ENCODE data around the gene IZUMO2.
A peak's percentile ranks its signal among the peaks of the same experiment; 100 is the strongest.

The IZUMO2 gene

DNA sequence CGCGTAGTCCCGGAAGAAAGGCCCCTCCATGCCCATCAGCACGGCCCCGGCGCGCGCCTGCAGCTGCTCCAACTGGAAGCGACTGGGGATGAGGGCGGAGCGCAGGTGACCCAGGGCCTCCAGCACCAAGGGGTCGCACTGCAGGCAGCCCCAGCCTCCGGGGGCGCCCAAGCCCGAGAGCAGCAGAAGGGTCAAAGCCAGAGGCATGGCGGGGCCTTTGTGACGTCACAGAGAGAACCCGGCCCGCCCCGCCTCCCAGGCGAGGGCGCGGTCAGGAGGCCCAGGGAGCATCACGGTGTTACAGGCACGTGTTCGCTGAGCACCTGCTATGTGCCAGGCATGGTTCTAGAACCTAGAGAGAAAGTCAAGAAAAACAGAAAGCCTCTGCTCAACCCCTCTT is at the start of gene IZUMO2:
Gene IZUMO2 (minus strand): TSS at position 294 of the 400 bp plus-strand sequence. CDS start 87 bp downstream, at position 207.
- DNase-seq, result no peak

DNA sequence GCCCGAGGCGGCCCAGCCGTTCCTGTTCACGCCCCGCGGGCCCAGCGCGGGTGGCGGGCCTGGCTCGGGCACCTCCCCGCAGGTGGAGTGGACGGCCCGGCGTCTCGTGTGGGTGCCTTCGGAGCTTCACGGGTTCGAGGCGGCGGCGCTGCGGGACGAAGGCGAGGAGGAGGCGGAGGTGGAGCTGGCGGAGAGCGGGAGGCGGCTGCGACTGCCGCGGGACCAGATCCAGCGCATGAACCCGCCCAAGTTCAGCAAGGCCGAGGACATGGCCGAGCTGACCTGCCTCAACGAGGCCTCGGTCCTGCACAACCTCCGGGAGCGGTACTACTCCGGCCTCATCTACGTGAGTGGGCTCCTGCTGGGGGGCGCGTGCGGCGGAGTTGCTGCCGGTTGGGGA is 47.3 kb upstream of the IZUMO2 start:
- DNase-seq, result no peak

DNA sequence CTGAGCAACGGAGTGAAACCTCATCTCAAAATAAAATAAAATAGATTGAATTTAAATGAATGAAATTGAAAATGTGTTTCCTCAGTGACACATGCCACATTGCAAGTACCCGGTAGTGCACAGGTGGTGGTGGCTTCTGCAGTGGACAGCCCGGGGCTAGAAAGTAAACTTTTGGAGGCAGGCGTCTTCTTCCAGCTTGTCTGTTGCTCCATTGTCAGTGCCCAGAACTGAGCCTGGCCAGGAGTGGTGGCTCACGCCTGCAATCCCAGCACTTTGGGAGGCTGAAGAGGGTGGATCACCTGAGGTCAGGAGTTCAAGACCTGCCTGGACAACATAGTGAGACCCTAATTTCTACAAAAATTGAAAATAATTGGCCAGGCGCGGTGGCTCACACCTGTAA is 46.0 kb upstream of the IZUMO2 start:
- no peak for DNase-seq

DNA sequence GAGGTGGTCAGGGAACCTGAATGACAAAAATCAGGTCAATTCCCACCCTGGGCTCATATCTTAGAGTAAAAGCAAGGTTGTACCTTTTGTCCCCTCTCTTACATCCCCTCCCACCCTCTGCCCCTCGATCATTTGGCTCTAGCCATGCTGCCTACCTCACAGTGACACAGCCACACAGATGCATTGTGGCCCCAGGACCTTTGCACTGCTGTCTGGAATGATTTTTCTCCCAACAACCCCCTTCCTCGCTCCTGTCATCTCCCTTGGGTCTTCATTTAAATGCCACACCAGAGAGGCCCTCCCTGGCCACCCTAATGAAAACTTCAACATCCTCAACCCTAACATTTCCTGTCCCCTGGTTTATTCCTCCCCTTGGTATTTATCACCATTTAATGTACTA is 44.6 kb upstream of the IZUMO2 start:
- DNase-seq, result no peak

DNA sequence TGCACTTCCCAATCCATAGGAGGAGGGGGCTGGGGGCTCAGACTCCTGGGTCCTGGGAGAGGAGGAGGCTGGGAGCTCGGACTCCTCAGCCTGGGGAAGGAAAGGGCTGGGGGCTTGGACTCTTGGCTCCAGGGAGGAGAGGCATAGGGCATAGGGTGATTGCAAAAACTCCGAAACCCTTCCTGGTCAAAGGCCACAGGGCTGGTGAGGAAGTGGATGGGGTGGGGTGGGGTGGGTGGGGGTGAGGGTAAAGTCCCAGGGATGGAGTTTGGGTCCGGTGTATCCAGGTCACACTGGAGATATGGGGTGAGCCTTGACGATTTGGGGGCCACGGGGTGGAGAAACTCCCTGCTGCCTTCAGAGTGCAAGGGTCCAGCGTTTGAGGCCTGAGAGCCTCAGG is 43.1 kb upstream of the IZUMO2 start:
- DNase-seq, result no peak

DNA sequence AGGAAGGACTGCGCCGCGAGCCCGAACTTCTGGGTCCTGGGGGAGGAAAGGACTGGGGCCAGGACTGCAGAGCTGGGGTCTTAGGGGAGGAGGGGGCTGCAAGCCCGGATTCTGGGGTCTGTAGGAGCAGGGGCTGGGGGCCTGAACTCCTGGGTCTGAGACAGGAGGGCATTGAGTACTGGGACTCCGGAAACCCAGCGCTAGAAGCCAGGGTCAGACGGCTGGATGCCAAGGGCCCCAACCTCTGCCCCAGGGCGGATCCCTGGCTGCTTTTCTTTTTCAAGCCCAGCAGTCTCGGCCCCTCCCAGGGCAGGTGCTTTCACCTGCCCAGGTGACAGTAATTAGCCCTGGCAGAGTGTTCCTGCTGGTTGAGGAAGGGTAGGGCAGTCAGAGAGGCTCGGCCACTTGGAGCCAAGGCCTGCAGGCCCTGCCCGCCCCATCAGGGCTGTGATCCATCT is 42.6 kb upstream of the IZUMO2 start:
- DNase-seq, result no peak

DNA sequence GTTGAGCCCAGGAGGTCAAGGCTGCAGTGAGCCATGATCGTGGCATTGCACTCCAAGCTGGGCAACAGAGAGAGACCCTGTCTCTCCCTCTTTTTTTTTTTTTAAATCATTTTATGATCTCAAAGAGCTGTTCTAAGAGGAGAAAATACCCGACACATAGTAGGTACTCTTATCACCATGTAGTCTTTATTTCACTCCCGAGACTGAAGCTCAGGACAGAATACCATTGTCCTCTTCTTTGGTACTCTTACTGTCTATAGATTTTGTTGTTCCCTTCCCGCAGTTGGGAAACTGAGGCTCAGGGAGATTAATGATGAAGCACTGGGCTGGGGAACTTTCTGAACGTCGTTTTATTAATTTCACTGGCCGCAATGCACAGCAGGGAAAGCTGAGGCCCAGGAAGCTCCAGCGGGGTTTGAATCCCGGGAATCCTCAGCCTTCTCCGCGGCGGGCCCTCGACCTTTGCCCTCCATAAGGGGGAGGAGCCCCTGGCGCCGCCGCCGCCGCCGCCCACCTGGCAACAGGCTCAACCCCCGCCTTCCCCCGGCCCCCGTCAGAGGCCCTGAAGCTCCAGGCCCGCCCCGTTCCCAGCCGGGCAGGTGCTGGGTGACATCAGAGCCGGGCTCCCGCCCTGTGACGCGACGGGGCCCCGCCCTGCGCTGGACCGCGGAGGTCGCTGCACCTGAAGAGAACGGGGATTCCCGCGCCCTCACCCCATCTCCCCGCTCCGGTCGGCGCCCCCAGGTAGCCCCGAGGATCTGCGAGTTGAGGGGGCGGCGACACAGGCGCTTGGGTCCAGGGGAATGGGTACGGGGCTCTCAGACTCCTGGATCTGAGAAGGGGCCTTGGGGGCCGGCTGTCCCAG is 42.0 kb upstream of the IZUMO2 start:
- no peak for DNase-seq

DNA sequence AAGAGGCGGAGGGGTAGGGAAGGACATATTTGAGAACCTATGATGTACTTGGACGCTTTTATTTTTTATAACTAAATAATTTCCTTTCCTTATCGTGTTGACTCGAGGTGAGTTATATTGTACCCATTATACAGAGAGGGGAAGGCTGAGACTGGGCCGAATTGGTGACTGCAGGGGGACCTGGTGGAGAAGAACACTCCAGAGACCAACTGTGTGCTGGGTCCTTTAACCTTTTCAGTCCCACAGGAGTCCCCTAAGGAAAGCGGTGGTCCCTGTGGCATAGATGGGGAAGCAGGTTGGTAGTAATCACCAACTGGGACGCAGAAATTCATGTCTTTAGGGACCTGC is 41.0 kb upstream of the IZUMO2 start:
- no peak for DNase-seq

DNA sequence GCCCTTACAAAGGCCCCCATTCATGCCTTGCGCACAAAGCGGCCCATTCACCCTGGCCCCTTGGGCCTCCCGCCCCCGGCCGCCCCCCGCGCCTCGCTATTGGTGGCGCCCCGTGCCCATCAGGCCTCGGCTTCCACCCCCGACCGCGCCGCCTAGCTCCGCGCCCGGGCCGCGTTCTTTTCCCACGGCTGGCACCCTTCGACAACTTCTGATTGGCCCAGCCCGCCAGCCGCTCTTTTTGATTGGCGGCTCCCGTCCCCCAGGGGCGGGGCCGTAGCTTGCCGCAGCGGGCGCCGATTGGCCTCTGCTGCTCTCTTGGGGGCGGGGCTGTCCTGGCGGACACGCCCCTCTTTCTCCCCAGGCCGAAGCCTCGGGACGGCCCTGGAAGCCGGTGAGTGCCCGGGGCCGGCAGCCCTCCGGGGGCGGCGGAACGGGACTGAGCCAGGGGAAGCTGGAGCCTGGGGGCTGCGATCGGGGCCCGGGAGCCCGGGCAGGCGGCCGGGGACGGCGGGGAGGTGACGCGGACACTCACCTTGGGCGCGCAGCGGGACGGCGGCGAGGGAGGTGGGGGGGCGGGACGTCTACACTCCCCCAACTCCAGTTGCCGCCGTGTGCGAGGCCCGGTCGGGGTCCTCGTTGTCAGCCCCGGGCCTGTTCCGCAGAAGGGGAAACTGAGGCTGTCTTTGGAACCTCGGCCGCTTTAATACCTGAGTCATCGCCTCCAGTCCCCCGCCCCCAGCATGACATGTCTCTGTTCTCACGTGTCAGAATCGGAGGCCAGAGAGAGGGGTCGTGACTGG is 40.4 kb upstream of the IZUMO2 start, which contains the start of gene MYH14:
Gene MYH14 (plus strand): TSS at position 342 of the 800 bp plus-strand sequence. CDS start 6,744 bp downstream, outside the sequence.
- DNase-seq, result no peak

DNA sequence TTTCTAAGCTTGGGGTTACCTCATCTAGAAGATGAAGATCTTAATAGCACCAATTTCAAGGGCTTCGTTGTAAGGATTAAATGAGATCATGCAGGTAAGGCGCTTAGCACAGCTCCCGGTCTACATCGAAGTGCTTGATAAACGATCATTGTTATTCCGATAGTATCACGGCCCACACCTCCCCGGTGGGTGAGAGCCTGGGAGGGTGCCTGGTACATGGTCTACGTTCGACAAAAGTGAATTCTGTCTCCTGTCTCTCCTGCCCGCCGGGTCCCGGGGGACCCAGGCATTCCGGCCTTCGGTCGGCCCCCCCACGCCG is 39.8 kb upstream of the IZUMO2 start:
- no peak for DNase-seq

DNA sequence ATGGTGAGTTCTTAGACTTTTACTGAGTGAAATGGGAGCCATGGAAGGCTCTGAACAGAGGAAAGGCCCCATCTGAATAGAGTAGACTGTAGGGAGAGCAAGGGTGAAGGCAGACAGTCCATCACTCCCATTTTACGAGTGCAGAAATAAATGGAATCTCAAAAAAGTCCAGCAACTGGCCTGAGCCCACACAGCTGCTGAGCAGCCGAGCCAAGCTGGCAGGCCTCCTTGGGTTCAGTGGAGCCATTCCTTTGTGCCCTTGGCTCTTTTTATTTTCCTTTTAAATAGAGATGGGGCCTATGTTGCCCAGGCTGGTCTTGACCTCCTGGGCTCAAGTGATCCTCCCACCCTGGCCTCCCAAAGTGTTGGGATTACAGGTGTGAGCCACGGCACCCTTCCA is 39.3 kb upstream of the IZUMO2 start:
- DNase-seq, result no peak

DNA sequence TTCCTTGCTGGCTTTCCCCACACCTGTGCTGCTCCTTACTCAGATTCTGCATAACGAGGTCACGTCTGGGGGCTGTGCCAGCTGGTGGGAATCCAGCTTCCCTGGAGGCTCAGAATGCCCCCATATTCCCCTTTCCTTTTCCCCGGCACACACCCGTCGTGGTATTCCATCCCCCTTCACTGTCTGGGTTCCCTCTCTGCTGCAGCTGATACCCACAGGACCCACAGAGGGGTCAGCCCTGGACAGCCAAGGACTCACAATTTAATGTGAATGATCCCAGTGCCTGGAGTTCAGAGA is 36.1 kb upstream of the IZUMO2 start:
- no peak for DNase-seq

DNA sequence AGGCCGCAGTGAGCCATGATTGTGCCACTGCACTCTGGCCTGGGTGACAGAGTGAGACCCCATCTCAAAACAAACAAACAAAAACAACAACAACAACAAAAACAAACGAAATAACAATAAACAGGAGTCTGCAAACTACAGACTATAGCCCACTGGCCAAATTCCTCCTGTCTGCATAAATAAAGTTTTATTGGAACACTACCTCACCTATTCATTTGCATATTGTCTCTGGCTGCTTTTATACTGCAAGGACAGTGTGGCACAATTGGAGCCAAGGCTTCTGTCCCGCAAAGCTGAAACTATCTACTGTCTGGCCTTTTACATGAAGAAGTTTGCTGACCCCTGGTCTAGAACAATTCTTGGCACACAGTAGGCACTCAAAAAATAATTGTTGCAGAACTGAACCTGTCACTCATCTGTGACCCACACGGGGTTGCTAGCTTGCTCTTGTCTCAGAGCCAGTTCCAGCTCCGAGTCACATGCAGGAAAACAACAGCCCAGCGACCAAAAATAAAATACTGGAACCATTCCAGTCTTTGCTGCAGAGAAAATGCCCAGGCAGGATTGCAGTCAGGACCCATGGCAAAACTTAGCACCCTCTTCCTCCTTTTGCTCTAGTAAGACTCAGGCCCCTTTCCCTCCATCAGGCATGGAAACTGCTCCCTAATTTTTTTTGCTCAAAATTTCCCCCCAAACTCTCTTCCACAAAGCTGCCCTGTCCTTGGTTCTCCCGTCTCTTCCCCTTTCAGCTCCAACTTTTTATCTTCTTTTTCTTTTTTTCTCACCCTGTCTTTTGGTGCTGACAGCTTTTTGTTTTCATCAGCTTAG is 35.6 kb upstream of the IZUMO2 start:
- DNase-seq, result no peak

DNA sequence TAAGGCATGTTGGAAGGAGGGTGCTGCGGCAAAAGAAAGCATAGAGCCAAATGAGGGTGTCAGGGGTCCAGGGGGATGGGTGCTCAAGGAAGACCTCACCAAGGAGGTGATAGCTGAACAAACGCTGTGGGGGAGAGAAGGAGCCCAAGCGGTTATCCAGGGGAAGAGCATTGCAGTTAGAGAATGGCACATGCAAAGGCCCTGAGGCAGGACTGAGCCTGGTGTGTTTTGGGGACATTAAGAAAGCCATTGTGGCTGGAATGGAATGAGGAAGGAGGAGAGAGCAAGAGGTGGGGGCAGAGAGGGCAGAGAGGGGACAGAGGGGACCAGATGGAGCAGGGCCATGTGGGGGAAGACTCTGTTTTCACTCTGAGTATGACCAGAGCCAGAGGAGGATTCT is 34.3 kb upstream of the IZUMO2 start:
- DNase-seq, result no peak

DNA sequence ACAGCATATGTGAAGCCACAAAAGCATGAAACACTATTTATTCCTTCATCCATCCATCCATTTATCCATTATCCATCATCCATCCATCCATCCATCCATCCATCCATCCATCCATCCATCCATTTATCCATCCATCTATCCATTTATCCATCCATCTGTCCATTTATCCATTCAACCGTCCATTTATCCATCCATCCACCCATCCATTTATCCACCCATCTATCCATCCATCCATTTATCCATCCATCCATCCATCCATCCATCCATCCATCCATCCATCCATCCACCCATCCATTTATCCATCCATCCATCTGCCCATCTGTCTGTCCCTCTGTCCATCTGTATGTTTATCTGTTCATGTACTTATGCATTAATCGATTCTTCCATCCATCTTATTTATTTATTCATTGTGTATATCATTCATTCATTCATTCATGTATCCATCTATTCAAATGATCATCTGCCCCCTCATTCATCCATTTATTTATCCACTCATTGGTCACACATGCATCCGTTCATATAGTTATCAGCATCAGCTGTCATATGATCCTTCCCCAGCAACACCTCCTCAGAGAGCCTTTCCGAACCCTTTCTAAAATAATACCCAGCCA is 33.3 kb upstream of the IZUMO2 start:
- DNase-seq, result no peak

DNA sequence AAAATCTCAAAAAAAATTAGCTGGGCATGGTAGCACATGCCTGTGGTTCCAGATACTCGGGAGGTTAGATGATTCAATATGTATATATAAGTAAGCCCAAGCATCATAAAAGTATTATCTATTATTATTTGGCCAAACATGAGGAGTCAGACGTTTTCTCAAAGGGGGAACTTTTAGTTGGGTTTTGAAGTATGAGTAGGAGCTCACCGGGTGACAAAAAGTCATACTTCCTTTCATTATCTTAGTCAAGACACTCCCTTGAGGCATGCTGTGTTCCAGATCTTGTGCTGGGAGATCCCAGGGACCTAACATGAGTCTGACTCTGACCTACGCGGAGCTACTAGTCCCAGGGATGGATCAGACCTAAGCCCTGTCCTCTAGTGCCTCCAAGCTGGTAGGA is 32.1 kb upstream of the IZUMO2 start:
- no peak for DNase-seq

DNA sequence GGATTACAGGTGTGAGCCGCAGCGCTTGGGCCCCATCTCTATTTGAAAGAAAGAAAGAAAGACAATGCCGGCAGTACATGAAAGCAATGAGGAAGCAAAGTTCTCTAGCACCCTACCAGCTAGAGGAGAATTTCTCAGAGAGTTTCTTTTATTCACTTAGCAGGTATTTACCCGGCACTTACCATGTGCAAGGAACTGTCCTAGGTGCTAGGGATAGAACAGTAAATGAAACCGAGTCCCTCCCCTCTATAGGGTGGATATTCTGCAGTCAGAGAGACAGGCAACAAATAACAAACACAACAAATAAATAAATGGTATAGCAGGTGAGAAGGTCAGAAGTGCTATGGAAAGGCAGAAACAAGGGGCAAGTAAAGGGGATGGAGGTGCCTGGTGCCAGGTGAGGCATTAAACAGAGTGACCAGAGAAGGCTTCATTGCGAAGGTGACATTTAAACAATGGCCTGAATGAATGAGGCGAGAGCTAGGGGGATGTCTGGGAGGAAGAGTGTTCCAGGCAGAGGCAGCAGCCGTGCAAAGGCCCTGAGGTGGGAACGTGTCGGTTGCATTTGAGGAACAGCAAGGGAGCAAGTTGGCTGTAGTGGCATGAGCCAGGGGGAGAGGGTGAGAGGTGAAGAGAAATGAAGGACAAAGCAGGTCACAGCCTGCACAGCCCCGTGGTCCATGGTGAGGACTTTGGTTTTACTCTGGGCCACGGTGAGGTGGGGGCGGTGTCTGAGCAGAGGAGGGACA is 29.6 kb upstream of the IZUMO2 start:
- no peak for DNase-seq

DNA sequence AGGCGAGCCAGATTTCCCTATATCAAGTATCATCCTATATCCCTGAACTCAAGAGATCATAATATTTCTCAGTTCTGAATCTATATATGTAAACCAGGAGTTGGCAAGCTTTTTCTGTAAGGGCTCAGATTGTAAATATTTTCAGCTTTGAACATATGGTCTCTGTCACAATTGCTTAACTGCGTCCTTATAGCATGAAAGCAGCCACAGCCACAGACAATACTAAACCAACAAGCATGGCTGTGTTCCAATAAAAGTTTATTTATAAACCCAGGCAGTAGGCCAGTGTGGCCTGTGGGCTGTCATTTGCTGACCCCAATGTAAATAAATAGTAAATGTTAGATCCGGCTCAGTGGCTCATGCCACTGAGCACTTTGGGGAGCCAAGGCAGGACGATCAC is 28.1 kb upstream of the IZUMO2 start:
- DNase-seq, result no peak

DNA sequence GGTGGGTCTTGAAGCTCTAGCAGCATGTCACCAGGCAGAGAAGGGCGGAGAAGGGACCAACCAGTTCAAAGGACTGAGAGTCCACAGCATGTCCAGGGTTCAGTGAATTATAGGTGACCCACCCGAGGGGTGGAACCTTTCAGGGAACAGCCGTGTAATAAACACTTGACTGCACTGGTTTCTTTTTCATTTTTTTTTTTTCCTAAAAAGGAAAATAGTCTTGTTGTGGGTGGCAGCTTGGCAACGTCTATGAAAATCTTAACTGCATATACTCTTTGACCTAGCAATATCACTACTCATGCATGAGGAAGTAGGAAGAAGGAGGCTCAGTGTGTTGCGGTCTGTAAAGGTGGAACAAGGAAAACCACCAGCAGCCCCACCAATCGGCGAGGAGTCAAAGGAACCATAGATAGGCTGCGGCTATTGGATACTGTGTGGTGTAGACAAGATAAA is 27.4 kb upstream of the IZUMO2 start:
- DNase-seq, result peak; percentile 83

DNA sequence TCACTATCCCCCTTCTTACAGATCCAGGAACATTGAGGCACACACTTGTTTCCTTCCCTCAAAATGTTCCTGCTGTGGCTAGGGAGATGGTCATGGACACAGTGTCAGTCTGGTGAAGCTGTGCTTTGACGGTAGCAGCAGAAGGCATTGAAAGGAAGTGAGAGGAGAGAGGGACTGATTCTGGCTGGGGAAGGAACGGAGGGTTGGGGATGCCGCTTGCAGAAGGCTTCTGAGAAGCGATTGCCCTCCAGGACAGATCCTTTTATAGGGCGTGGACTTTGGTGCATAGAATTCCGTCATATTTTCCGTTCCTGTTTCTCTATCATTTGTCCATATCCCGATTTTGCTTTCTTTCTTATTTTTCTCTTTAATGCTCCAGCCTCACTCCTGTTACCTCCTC is 26.2 kb upstream of the IZUMO2 start:
- DNase-seq, result no peak

DNA sequence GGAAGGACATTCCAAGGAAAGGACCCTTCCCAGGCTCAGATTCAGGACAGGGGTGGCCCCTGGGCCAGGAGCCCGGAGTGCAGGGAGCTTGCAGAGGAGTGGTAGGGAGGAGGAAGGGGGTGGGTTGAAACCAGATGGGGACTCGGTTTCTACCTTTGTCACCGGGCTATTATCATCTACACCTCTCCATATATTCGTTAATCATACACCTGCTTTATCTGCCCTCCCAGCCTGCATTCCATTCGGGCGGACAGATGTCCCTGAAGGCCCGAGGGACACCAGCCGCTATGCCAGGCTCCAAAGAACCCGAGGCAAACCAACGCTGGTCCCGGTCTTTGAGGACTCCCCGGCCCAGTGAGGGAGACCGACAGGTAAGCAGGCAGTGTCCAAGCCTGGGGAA is 24.9 kb upstream of the IZUMO2 start:
- no peak for DNase-seq

DNA sequence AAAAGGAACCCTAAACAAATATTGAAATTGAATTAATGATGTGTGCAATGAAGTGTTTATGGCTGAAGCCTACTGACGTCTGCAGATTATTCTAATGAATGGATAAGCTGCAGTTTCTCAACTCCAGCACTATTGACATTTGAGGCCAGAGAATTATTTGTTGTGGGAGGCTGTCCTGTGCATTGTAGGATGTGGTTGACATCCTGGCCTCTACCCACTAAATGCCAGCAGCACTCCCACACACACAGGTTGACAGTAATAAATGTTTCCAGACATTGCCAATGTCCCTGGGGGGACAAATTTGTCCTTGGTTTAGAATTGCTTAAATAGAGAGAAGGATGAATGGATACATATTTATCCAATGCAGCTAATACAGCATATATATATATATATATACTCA is 21.1 kb upstream of the IZUMO2 start:
- DNase-seq, result no peak

All from OCI-M1 (cell line).